Lung (tissue), 12 donors: ENCODE measurements around the gene NXF1. TPM values are rescaled to one million over a fixed set of nuclear protein-coding genes. Genes with fewer than 3 reads are reported as not detected.

Source experiments
- ATAC-seq: fragments of 200-7000 bp; cut with Tn5 transposase; one replicate; pipeline ENCODE4 v1.9.1; 2020; ENCODE audit warnings: moderate number of reproducible peaks; ENCODE audit not compliant: insufficient read depth, low FRiP score
- DNase-seq, 3 donors: peaks; one replicate each; pipeline ENCODE4 v3.0.0-alpha.2; 2013 to 2017
- H3K27ac ChIP-seq, 2 donors: one replicate each; pipeline ENCODE4 v1.5.1; 2013; ENCODE audit warnings: mild to moderate bottlenecking in 2 of 2, moderate library complexity in 2 of 2, control low read depth in 1 of 2, inconsistent platforms in 1 of 2, low read depth in 1 of 2, low read length in 1 of 2
- H3K27me3 ChIP-seq, 3 donors: one replicate each; pipeline ENCODE4 v1.5.1; 2013; ENCODE audit warnings: low read length in 2 of 3; ENCODE audit not compliant: control insufficient read depth in 3 of 3, insufficient read depth in 3 of 3
- H3K36me3 ChIP-seq, 4 donors: one replicate each; pipeline ENCODE4 v1.5.1; 2013; ENCODE audit warnings: low read length in 4 of 4, mild to moderate bottlenecking in 1 of 4, moderate library complexity in 1 of 4; ENCODE audit not compliant: control insufficient read depth in 4 of 4, insufficient read depth in 4 of 4
- H3K4me1 ChIP-seq, 5 donors: one replicate each; pipeline ENCODE4 v1.5.1; 2013; ENCODE audit warnings: low read length in 5 of 5, mild to moderate bottlenecking in 2 of 5, moderate library complexity in 1 of 5; ENCODE audit not compliant: control insufficient read depth in 5 of 5, insufficient read depth in 5 of 5
- H3K4me3 ChIP-seq: one replicate; pipeline ENCODE4 v1.5.1; 2013; ENCODE audit warnings: mild to moderate bottlenecking, control low read depth, moderate library complexity
- H3K9ac ChIP-seq, 2 donors: one replicate each; pipeline ENCODE4 v1.5.1; 2013; ENCODE audit warnings: low read length in 2 of 2, control low read depth in 1 of 2; ENCODE audit not compliant: insufficient read depth in 1 of 2
- H3K9me3 ChIP-seq, 4 donors: one replicate each; pipeline ENCODE4 v1.5.1; 2013; ENCODE audit warnings: low read length in 3 of 4, mild to moderate bottlenecking in 1 of 4, moderate library complexity in 1 of 4; ENCODE audit not compliant: control insufficient read depth in 4 of 4, insufficient read depth in 3 of 4
- CTCF ChIP-seq: IDR thresholded peaks from 2 replicates; pipeline ENCODE4 v1.5.1; 2012; ENCODE audit warnings: mild to moderate bottlenecking; ENCODE audit errors: control extremely low read depth, extremely low read depth
- WGBS, 2 donors: extraction: QIAGEN DNeasy Blood & Tissue Kit; methylation state at CpG; one replicate each; pipeline ENCODE4 v1.1.7; 2013; 5-methylcytosine and 5-hydroxymethylcytosine counted together
- polyA plus RNA-seq, 2 donors: library from polyadenylated mRNA; stranded (reverse); fragments of 200-250 nt; gene quantifications; one replicate each; pipeline ENCODE4 v1.2.1, GENCODE V29; 2013
- total RNA-seq, 2 donors: library from RNA; depleted of rRNA in 1 of 2; stranded (reverse); fragments of >200 nt in 1 of 2; gene quantifications; one replicate each; pipeline ENCODE4 v1.2.1, GENCODE V29; 2014 to 2021
- donor health status: control.
- donor health status: control.
- donor health status: Bipolar disorder and iron deficiency.
- donor health status: healthy.
- donor health status: DM: yes; HTN: yes; CAD: no.

NXF1 gene
- total and polyA plus RNA-seq, 4 donors, result 62.6 to 89.4 (median 75.5) TPM

GRCh38 chr11:62817129-62817528 lies 11.9 kb upstream of the NXF1 start:
- no peaks in the 10 kb centered on the region for H3K27me3 ChIP-seq
- DNase-seq (no peak), ATAC-seq (no peak)
- peaks cover 0 to 22% (median 9%) of the 10 kb centered on the region in 4 donors for H3K36me3 ChIP-seq
- H3K4me3 ChIP-seq, result no peak overlapping the region
- H3K27ac ChIP-seq, result peak overlapping the region in 1 of 2 donors; percentile 31
- no peak for TF ChIP-seq CTCF
- H3K9ac ChIP-seq, result no peak overlapping the region
- H3K4me1 ChIP-seq, result peaks cover 0 to 1% (median 0%) of the 10 kb centered on the region in 5 donors
- 71 to 82% methylated on average over 4 of the region's 4 CpGs for WGBS, 2 donors
- no peaks in the 10 kb centered on the region for H3K9me3 ChIP-seq

- Histone ChIP-seq H3K4me3 (no peak overlapping the region), H3K4me1 (peaks cover 0 to 1% (median 0%) of the 10 kb centered on the region in 5 donors), H3K9ac (no peak overlapping the region), H3K27ac (no peak overlapping the region), H3K27me3 (no peaks in the 10 kb centered on the region), H3K36me3 (peaks cover 0 to 20% (median 8%) of the 10 kb centered on the region in 4 donors), H3K9me3 (no peaks in the 10 kb centered on the region)
- no peak for TF ChIP-seq CTCF
- ATAC-seq (peak; percentile 53), DNase-seq (no peak)
- 32 to 73% methylated on average over 8 of the region's 8 CpGs for WGBS, 2 donors
Observed at GRCh38 chr11:62816557-62816956, 11.3 kb upstream of the NXF1 start.

GRCh38 chr11:62811659-62812058 lies 6.4 kb upstream of the NXF1 start:
- H3K9ac ChIP-seq, result no peak overlapping the region
- 87 to 90% methylated on average over 2 of the region's 2 CpGs for WGBS, 2 donors
- no peak for DNase-seq

More at GRCh38 chr11:62811659-62812058, 6.4 kb upstream of the NXF1 start:
- H3K27me3 ChIP-seq, result no peaks in the 10 kb centered on the region
- no peaks in the 10 kb centered on the region for H3K9me3 ChIP-seq
- peaks cover 0 to 2% (median 0%) of the 10 kb centered on the region in 5 donors for H3K4me1 ChIP-seq
- ATAC-seq, result no peak
- TF ChIP-seq CTCF, result no peak
- H3K27ac ChIP-seq, result no peak overlapping the region
- H3K36me3 ChIP-seq, result peaks cover 2 to 9% (median 6%) of the 10 kb centered on the region in 4 donors
- H3K4me3 ChIP-seq, result no peak overlapping the region
